NCI-H146 (cell line): Measurements from ENCODE around the gene DDX10.
"Not testable (repeated sequence)": the region's sequence is repeated elsewhere in the genome, so short reads cannot be mapped to it uniquely, and the experiment has no call there.

Experiments
- DNase-seq: peaks from one replicate; lab custom pipeline; 2025; lab: John Stamatoyannopoulos, UW

DDX10 gene

DNA sequence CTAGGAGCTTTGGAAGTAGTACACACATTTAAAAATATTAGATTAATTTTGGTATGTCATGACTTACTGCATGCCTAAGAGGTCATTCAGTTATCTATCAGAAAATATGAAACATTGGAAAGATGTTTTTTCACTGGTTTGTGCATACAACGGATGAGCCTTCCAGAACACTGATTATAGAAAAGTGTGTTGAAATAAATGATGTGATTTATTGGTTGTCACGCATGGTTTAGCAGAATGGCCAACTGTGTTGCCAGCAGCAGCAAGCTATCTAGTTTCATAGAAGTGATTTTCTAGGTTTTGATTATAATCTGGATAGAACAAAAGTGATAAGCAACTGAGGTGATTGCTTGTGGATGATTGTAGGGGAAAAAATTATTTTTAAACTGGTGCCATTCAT, 53.6 kb downstream of the DDX10 start:
- peak; percentile 14 for DNase-seq

DNA sequence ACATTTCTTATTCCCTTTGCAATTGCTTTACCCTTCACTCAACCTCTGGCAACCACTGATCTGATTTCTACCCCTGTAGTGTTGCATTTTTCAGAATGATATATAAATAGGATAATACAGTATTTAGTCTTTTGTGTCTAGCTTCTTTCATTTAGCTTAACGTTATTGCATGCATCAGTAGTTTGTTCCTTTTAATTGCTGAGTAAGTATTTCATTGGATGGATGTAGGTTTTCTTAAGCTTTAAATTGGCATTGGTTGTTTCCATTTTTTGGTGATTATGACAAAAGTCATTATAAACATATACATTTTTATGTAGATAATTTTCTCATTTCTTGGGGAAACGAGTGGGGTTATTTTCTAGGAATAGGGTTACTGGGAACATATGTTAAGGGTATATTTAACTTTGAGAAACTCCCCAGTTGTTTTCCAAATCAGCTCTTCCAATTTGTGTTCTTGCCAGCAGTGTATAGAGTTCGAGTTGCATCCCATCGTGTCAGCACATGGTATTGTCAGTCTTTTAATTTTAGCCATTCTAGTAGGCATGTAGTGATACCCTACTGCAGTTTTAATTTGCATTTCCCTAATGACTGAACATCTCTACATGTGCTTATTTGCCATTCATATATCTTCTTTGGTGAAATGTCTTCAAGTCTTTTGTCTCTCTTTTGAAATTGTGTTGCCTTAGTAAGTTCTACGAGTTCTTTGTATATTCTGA, 60.3 kb downstream of the DDX10 start:
- DNase-seq = no peak

DNA sequence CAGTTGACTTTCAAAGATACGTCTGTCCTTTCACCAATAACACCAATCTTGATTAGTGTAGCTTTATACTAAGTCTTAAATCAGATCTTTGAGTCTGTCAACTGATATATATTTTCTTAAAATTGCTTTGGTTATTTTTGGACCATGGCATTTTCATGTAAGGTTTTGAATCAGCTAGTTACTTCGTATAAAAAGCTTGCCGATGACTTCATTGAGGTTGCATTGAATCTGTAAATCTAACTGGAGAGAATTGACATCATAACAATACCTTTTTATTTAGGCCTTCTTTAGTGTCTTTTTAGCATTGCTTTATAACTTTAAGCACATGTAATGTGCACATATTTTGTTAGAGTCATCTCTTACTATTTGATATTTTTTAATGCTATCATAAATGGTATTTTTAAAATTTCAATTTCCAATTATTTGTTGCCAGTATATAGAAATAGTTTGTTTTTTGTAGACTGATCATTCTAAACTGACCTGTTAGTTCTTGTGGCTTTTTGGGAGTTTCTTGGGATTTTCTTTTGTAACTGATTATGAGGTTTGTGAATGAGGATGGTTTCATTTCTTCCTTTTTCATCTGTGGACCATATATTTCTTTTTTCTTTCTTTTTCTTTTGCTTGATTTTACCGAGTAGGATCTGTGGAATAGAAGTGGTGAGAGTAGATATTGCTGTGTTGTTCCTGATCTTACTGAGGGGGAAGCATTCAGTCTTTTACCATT, 61.4 kb downstream of the DDX10 start:
- DNase-seq = no peak

DNA sequence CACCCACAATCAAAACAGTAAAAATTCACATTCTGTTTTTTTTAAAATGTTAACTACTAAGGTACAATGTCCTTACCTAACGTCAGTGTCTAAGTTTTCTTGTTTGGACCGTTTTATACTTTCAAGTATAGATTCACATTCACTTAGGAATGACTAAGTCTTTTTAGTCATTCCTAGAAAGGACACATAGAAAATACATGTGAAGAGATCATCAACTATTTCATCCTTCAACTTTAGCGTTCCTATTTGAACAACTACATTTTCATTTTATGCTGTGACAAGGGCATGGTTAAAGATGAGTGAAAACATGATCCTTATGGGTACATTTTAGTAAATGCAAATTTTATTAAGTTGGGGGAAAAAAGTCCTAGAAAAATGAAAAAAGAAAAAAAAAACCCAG, 62.8 kb downstream of the DDX10 start:
- no peak for DNase-seq

DNA sequence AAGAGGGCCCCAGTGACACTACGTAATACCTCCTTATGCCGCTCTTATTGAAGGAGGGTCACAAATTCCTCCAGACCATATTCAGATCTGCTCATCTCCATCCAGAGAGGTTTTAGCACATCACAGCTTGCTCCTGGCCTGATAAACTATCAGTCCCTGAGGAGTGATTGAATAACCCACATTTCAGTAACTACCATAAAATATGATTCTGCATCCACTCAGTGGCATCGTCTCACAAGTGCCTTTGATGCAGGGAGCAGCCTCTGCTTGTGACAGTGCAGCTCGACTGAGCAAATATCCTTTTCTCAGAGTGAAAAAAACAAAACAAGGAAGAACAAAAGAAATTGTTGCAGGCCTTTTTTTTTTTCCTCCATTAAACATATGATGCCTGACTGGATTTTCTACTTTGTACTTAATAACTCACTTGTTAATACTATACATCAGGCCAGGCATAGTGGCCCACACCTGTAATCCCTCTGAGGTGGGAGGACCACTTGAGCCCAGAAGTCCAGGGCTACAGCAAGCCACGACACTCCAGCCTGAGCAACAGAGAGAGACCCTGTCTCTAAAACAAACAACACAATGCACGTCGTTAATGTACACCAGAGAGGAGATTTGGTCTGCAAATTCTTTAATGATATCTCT, 64.5 kb downstream of the DDX10 start:
- DNase-seq = no peak

DNA sequence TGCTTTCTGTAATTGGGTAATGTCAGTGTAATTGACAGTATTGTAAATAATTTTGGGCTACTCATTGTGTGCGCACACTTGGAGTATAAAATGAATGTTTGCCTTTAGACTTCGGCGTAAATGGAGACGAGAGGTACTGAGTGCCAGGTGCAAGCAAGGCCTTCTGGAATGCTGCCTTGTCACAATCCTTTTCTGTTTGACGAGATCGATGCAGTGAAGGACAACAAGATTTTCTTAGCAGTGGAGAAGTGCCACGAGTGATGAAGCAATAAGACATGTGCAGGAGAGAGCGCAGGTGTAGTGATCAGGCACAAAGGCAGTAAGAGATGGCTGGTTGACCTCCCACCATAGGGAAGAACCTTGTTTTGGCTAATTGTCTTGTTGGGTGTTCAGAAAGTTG, 67.5 kb downstream of the DDX10 start:
- peak; percentile 89 for DNase-seq

DNA sequence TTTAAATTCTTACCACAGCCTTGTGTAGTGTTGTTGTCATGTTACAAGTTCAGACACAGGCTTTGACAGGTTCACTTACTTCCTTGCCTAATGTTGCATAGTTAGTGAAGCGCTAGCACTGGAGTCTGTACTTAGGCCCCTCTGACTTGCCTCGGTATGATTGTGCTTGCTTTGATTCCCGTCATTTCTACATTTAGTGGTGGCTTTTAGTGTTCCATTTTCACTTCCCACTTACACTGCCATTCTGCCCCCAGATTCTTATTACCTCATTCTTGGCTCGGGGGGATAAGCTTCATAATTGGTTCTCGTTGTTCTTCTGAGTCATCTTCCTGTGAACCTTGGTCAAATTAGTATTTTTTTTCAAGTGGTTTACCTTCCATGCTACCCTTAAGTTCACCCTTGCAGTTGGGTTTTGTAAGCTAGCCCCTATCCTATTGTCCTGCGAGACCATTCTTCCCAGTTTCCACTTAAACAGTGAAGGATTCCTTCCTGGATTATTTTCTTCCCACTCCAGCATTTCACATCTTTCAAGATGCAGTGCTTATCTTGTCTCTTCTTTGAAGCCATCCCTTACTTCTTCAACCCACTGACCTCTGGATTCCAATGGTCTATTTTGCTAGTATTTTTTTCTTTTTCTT, 68.7 kb downstream of the DDX10 start:
- DNase-seq = no peak

DNA sequence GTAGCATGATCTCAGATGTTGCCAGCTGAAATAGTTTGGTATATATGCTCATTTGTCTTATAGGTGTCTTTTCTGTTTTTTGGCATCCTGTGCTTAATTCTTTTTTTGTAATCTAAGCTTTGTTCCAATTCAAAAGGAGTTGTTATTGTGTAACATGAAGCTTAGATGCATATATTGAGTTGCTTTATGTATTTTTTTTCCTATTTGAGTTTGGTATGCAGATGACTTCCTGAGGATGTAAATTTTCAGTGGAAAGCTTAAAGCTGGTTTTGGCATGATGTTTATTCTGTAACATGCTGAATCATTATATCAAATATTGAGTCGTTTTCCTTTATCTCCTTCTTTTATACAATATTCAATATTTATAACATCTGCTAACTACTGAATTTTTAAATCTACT, 69.4 kb downstream of the DDX10 start:
- no peak for DNase-seq

DNA sequence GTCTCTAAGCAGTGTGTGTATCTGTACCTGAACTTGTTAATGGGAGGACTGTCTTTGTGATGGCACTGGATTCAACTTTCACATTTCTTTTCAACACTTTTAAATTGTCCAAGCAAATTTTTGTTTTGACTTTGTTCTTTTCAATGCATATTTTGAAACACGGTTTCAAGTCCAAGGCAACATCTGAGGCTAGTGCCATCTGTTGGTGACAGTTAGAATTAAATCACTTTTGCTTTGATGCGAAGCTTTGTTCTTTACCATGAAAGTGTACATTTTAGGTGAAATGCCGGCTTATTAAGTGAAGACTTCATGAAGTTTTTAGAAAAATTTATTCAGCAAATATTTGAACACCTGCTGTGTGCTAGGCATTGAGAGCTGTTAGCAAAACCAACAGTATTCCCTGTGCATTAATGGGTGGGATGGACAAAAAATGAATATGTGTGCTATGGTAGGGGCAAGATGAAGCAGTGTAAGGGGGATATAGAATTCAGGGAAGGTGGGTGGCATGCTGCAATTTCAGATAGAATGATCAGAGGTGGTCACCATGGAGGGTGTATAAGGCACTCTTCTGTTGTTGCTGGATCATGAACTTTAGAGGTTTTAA, 70.2 kb downstream of the DDX10 start:
- DNase-seq = peak; percentile 5

DNA sequence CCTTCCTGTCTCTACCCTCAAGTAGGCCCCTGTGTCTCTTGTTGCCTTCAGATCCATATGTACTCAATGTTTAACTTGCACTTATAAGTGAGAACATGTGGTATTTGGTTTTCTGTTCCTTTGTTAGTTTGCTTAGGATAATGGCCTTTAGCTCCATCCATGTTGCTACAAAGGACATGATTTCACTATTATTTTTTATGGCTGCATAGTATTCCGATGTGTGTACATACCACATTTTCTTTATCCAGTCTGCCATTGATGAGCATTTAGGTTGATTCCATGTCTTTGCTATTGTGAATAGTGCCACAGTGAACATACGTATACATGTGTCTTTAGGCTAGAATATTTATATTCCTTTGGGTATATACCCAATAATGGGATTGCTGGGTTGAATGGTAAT, 75.3 kb downstream of the DDX10 start:
- not testable (repeated sequence) for DNase-seq

DNA sequence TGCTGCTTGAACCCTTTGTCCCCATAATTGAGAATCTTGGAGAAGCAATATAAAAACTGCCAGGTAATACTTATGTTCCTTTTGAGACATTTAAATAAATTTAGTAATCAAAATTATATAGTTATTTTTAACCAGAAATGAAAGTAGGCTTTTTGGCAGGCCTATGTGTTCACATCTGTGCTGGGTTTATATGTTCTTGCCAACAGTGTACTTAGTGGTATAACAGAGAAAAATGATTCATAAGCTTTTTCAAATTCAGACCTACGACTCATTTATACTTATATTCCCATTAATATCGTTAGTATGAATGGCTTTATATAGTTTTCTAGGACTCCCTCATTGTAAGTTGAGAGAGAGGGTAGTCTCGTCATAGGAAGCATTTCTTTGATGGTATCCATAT, 79.0 kb downstream of the DDX10 start:
- no peak for DNase-seq

DNA sequence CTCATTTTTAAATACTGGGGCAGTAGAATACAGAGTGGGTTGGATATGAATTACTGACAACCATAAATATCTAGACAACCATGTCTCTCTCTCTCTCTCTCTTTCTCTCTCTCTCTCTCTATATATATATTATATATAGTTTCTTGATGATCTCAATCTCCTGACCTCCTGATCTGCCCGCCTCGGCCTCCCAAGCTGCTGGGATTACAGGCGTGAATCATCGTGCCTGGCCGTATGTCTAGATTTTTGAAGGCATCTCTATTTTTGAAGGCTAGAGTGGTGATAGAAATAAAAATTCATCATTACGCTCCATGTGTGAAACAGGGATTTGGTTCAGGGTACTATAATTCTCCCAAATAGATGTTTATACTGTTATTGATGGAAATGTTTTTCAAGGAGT, 84.1 kb downstream of the DDX10 start:
- DNase-seq = no peak

DNA sequence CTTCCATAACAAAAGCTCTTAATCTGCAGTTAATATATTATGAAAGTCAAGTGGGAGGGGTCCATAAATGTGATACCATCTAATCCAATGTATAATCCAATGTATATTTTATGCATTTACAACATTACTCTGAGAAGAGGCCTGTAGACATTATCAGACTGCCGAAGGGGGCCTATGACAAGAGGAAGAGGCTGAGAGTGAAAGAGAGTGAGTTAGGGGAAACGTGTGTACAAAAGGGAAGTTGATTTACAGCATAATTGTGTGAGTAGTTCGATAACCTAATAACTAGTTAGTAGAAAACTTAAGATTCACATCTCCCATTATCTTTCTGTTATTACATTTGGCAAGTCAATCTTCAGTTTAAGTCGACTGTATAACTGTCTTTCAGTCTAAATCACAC, 86.6 kb downstream of the DDX10 start:
- no peak for DNase-seq

DNA sequence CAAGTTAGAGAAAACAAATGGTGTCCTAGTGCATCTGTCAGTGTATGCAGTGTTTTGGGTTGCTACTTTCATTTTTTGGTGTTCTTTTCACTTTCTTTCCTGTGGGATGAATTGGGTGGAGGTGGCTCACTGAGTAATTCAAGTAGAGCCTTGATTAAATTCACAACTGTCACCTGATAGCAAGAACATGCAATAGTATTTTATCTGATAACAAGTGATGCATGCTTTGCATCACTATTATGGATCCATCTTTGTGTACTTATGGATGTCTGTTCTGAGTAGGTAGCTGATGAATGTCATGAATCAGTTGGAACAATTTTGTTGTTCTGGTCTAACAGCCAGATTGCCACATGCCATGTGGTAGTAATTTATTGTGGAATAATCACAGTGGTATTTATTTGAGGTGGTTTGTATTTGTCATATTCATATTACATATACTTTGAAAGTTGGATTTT, 87.5 kb downstream of the DDX10 start:
- DNase-seq = no peak

DNA sequence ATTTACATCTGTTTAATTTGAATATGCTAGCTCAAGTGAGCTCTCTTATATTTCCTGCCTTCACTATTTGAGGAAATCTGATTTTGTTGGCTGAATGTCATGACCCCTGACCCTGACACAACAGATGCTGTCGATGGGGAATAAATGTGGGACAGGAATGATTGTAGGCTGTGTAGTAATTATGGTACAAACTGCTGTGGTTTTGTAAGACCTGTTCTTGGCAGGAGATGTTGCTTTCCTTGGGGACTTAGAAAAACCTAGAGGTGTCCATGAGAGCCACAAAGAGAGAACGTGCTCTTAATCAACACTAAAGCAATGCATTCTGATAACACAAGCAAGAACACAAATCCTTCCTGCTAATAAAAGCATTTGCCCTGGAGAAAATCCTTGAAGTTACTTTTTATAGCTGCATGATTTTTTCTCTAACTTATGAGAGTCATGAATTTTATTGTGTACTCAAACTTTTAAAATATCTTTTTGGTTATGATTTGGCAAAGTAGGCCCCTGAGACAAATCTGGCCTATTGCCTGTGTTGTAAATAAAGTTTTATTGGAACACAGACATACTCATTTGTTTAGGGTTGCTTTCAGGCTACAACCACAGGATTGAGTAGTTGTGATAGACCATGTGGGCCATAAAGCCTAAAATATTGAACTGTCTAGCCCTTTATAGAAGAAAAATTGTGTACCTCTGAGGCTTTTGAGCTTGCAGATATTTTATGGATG, 90.2 kb downstream of the DDX10 start:
- no peak for DNase-seq

DNA sequence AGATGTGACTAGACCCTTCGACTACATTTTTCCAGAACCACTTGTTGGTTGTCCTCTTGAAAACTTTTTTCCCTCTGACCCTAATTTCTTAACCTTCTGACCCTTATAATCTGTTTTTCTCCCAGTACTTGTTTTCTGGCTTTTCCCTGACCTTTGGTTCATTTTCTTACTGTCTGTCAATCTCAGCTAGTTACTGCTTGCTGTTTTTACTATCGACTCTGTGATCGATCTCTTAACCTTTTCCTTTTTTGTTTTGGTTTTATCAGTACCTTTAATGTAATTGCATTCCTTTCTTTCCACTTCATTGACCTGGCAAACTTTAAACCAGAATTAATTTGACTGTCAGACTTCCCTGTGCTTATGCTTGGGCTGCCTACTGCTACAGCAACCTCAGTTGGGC, 92.8 kb downstream of the DDX10 start:
- DNase-seq = no peak

DNA sequence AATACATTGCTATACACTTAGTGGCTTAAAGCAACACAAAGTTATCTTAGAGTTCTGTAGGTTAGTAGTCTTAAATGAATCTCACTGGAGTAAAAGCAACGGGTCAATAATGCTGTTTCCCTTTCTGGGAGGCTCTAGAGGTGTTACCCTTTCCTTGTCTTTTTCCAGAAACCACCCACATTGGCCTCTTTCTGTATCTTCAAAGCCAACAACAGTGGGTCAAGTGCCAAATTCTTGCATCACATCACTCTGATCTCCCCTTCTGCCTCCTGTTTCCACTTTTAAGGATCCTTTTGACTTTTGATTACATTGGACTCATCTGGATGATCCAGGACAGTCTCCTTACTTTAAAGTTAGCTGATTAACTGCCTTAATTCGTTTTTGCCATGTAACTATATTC, 93.6 kb downstream of the DDX10 start:
- DNase-seq = no peak

DNA sequence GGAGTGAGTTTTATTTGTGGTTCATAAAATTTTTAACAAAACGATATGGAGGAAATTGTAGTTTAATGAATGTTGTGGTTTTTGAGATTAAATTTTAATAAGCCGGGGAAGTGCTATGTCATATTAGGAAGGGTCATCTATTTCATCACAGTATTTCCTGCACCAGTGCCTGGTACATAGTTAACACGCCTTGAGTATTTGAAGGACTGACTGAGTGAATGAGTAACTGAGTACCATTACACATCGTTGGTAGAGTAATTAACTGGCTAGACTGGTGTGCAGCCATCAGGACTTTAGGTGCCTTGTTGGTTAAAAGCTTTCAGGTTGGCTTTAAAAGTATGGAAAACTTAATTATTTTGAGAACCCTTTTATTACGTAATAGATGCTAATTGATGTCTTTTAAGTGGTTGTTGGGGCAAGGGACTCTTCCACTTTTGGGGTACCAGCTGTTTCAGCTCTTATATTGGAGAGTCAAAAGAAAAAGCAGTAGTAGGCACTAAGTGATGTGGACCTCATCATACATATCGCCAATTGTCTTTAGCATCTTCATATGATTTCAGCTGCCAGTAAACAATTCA, 101.8 kb downstream of the DDX10 start:
- DNase-seq = no peak

DNA sequence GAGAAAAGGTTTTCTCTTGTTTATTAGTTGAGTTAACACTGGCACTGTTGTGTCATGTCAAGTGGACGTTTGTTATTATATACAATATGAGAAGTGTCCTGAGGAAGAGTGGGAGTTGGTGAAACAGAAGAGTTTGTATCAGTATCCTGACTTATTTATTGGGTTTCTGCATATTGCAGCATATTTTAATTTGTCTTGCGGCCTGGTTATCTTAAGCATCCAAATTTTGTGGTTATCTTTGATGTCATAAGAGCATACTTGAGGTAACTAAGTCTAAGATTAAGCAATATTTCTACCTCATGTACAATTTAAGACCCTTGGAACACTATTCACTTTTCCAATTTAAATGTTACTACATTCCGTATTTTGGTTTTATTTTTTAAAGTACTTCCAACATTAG, 103.5 kb downstream of the DDX10 start:
- DNase-seq = no peak

DNA sequence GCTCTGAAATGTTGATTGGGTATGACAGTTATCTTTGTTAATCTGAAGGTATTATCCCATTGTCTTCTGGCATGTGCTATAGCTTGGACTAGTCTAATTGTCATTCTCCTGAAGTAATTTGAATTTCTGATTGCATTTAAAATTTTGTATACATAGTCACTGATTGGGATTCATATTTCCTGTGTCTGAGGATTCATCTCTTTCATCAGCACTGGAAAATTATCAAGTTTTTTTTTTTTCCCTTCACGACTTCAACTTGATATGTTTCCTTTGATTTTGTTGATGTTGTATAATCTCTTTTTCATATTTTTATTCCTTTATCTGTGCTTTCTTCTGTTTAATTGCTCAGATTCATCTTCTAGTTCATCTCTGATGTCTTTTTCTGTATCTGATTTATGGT, 104.1 kb downstream of the DDX10 start:
- DNase-seq = no peak

DNA sequence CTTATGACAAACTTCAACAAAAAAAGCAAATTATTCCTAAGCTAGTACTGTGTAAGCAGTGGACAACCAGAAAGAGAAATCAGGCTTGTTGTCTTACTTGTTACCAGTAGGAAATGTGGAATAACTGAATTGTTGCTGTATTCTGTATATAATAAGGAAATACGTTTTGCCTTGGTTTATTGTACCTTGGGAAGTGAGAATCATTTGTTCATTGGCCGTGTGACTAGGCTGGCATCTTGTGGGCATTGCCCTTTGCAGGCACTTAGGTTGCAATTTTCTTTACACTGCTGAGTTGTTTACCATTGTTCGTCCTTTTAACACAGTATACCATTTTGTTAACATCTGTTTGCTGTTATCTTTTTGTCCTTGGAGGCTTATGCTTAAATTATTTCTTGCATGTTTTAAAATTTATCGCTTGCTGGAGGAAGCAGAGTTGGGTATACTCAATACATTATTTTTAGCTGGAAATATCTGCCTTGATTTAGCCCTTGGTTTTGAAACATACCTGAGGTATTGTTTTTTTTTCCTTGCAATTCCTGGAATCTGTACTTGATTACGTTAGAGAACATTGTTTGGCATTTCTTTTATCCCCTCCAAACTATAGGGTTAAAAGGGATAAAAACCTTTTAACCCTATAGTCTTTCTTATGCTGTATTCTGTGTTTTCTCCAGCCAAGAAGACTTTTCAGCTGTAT, 109.3 kb downstream of the DDX10 start:
- DNase-seq = no peak
